Neural progenitor cell (in vitro differentiated cells): ENCODE results near the gene RUNX1.

Source experiments
- CTCF ChIP-seq: fragments of 200-600 bp; sonication (generic); IDR thresholded peaks from 2 replicates; pipeline ENCODE4 v1.5.1; 2017; ENCODE audit warnings: antibody characterized with exemption, mild to moderate bottlenecking
- EZH2 ChIP-seq: fragments of 200-600 bp; sonication (generic); IDR thresholded peaks from 2 replicates; pipeline ENCODE4 v1.6.1; 2017; ENCODE audit warnings: antibody characterized with exemption, mild to moderate bottlenecking, moderate library complexity

GRCh38 chr21:34794686-34795085 lies 254.4 kb downstream of the RUNX1 start:
- no peak for TF ChIP-seq EZH2
- no peak for TF ChIP-seq CTCF
